Activated naive CD4-positive, alpha-beta T cell treated with anti-CD3 and anti-CD28 coated beads for 36 hours (primary cell): ENCODE measurements around the gene AURKB. TPM values are rescaled to one million over a fixed set of nuclear protein-coding genes. Genes with fewer than 3 reads are reported as not detected.
"Not testable (repeated sequence)": the region's sequence is repeated elsewhere in the genome, so short reads cannot be mapped to it uniquely, and the experiment has no call there.

ENCODE experiments used
- CTCF ChIA-PET: fragments of 350-600 bp; sonication (Branson Sonifier 250); formaldehyde crosslinking; loops from one replicate; lab custom pipeline; 2021; ENCODE audit warnings: antibody characterized with exemption; lab: Charles Lee
- DNase-seq: peaks from one replicate; pipeline ENCODE4 v3.0.0-alpha.2; 2020
- H3K27ac Mint-ChIP-seq: one replicate; pipeline ENCODE4 v1.8.0; 2021; ENCODE audit warnings: mild to moderate bottlenecking, mixed read lengths
- H3K27me3 Mint-ChIP-seq: one replicate; pipeline ENCODE4 v1.8.0; 2021; ENCODE audit warnings: low read depth, mixed read lengths
- H3K36me3 Mint-ChIP-seq: one replicate; pipeline ENCODE4 v1.8.0; 2021; ENCODE audit warnings: low read depth, mixed read lengths
- H3K4me1 Mint-ChIP-seq: one replicate; pipeline ENCODE4 v1.8.0; 2021; ENCODE audit warnings: low read depth, mixed read lengths
- H3K4me3 Mint-ChIP-seq: one replicate; pipeline ENCODE4 v1.8.0; 2021; ENCODE audit warnings: mild to moderate bottlenecking, moderate library complexity, mixed read lengths
- H3K9me3 Mint-ChIP-seq: one replicate; pipeline ENCODE4 v1.8.0; 2021; ENCODE audit warnings: mixed read lengths
- intact Hi-C: fragments of 100-400 bp; cut with micrococcal nuclease; formaldehyde crosslinking; loops from one replicate; pipeline ENCODE4 v1.15.1; 2023
- total RNA-seq, 2 experiments: library from RNA; stranded (reverse); gene quantifications; one replicate each; pipeline ENCODE4 v1.2.3, GENCODE V29; 2021

AURKB gene
- 100 to 1,000 TPM; 243 TPM for total RNA-seq

GRCh38 chr17:8209907-8210760 lies at the start of gene AURKB:
AURKB (minus strand) TSS chr17:8210575; CDS start chr17:8210224, 351 bp downstream.
- H3K9me3 Mint-ChIP-seq = no peaks in the 10 kb centered on the region
- DNase-seq = peak; percentile 98
- peaks cover 45% of the 10 kb centered on the region for H3K36me3 Mint-ChIP-seq
- intact Hi-C loops = loop anchor here (1.0 kb wide), 3 partner anchors 10 to 18 kb away; no protein-coding TSS in a partner anchor
- H3K27ac Mint-ChIP-seq = peak within 1 kb of the TSS; percentile 94
- peaks cover 16% of the 10 kb centered on the region for H3K4me1 Mint-ChIP-seq
- CTCF ChIA-PET = interaction anchor here (0.6 to 1.8 kb wide), 5 partner anchors 11 to 91 kb away, joined by 3 to 7 read pairs (median 3); no protein-coding TSS in a partner anchor
- H3K4me3 Mint-ChIP-seq = peak within 1 kb of the TSS; percentile 99
- no peaks in the 10 kb centered on the region for H3K27me3 Mint-ChIP-seq

DNA sequence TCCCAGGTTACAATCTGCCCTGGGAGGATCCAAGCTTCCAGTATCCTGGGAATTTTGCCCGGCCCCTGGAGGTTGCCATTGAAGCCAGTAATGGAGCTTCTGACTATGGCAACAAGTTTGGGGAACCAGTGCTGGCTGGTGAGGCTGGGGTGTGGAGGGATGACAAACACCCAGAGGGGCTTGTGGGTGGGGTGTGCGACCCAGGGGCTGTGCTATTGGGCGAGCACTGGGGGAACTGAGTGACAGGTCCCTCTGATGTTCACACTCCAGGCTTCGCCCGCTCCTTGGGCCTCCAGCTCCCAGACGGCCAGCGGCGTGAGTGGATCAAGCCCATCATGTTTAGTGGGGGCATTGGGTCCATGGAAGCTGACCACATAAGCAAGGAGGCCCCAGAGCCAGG lies 47.4 kb upstream of the AURKB start:
- H3K9me3 Mint-ChIP-seq = no peaks in the 10 kb centered on the region
- DNase-seq = no peak
- H3K36me3 Mint-ChIP-seq = peaks cover 44% of the 10 kb centered on the region
- CTCF ChIA-PET = no interaction called here
- no peak overlapping the region for H3K27ac Mint-ChIP-seq
- no peaks in the 10 kb centered on the region for H3K27me3 Mint-ChIP-seq
- intact Hi-C loops = no loop called here
- no peak overlapping the region for H3K4me3 Mint-ChIP-seq
- H3K4me1 Mint-ChIP-seq = no peaks in the 10 kb centered on the region

DNA sequence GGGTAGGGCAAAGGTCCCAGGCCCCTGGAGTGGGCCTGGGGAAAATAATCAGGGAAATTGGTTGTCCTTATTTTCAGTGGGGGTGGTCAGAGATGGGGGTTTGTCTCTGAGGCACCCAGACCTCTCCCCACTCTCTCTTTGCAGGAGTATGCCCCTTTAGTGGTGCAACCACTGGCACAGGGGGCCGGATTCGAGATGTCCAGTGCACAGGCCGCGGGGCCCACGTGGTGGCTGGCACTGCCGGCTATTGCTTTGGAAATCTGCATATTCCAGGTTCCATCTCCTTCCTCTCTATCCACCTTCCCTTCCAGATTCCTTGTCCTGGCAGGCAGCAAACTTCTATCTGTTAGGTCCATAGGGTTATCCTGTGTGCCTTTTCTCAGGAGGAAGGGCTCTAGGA lies 46.3 kb upstream of the AURKB start:
- Mint-ChIP-seq H3K27ac (no peak overlapping the region), H3K9me3 (no peaks in the 10 kb centered on the region), H3K4me3 (no peak overlapping the region), H3K36me3 (peaks cover 37% of the 10 kb centered on the region), H3K27me3 (no peaks in the 10 kb centered on the region), H3K4me1 (no peaks in the 10 kb centered on the region)
- intact Hi-C loops = no loop called here
- CTCF ChIA-PET = no interaction called here
- no peak for DNase-seq

GRCh38 chr17:8256291-8256690 lies 45.9 kb upstream of the AURKB start:
- CTCF ChIA-PET = no interaction called here
- intact Hi-C loops = no loop called here
- H3K4me3 Mint-ChIP-seq = no peak overlapping the region
- H3K36me3 Mint-ChIP-seq = peaks cover 36% of the 10 kb centered on the region
- no peaks in the 10 kb centered on the region for H3K9me3 Mint-ChIP-seq
- no peak overlapping the region for H3K27ac Mint-ChIP-seq
- H3K27me3 Mint-ChIP-seq = no peaks in the 10 kb centered on the region
- DNase-seq = no peak
- H3K4me1 Mint-ChIP-seq = no peaks in the 10 kb centered on the region

DNA sequence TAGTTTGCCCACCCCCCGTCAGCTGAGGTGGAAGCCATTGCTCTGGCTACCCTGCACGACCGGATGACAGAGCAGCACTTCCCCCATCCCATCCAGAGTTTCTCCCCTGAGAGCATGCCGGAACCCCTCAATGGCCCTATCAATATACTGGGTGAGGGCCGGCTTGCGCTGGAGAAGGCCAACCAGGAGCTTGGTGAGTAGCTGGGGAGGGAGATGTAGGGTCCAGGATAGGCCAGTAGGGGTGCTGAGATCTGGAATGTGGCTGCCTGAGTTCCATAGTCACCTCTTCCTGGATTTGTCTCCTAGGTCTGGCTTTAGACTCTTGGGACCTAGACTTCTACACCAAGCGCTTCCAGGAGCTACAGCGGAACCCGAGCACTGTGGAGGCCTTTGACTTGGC lies 45.1 kb upstream of the AURKB start:
- H3K9me3 Mint-ChIP-seq = no peaks in the 10 kb centered on the region
- peaks cover 3% of the 10 kb centered on the region for H3K4me1 Mint-ChIP-seq
- H3K36me3 Mint-ChIP-seq = peaks cover 33% of the 10 kb centered on the region
- no peak for DNase-seq
- CTCF ChIA-PET = no interaction called here
- intact Hi-C loops = no loop called here
- no peak overlapping the region for H3K4me3 Mint-ChIP-seq
- no peaks in the 10 kb centered on the region for H3K27me3 Mint-ChIP-seq
- H3K27ac Mint-ChIP-seq = no peak overlapping the region

DNA sequence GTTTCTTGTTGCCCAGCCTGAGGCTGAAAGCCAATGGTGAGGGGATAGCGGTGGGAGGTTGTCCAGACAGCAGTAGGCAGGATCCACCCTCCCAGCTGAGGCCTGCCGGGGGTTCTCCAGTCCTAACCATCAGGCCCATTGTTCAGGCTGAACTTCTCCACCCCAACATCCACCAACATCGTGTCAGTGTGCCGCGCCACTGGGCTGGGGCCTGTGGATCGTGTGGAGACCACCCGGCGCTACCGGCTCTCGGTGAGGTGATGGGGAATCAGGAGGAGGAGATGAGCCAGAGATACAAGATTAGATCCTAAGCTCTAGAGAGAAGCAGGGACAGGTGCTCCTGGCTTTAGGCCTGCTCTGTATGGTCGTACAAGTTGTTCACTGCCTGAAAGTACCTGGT lies 44.5 kb upstream of the AURKB start:
- Mint-ChIP-seq H3K9me3 (no peaks in the 10 kb centered on the region), H3K27ac (no peak overlapping the region), H3K36me3 (peaks cover 35% of the 10 kb centered on the region), H3K4me3 (no peak overlapping the region), H3K27me3 (no peaks in the 10 kb centered on the region), H3K4me1 (peaks cover 9% of the 10 kb centered on the region)
- intact Hi-C loops = no loop called here
- CTCF ChIA-PET = no interaction called here
- no peak for DNase-seq

- no peak overlapping the region for H3K4me3 Mint-ChIP-seq
- peaks cover 10% of the 10 kb centered on the region for H3K4me1 Mint-ChIP-seq
- CTCF ChIA-PET = no interaction called here
- H3K27me3 Mint-ChIP-seq = no peaks in the 10 kb centered on the region
- H3K9me3 Mint-ChIP-seq = no peaks in the 10 kb centered on the region
- peaks cover 35% of the 10 kb centered on the region for H3K36me3 Mint-ChIP-seq
- no peak overlapping the region for H3K27ac Mint-ChIP-seq
- no peak for DNase-seq
- intact Hi-C loops = no loop called here
Measured at GRCh38 chr17:8253801-8254200, 43.4 kb upstream of the AURKB start.

- Mint-ChIP-seq H3K36me3 (peaks cover 31% of the 10 kb centered on the region), H3K4me1 (peaks cover 13% of the 10 kb centered on the region)
- H3K27ac Mint-ChIP-seq, H3K27me3 Mint-ChIP-seq, H3K9me3 Mint-ChIP-seq, H3K4me3 Mint-ChIP-seq, intact Hi-C loops, DNase-seq: not testable (repeated sequence)
- CTCF ChIA-PET = interaction anchor here (0.6 to 1.2 kb wide), 2 partner anchors 8 to 20 kb away, joined by 4 to 5 read pairs; no protein-coding TSS in a partner anchor
Measured at GRCh38 chr17:8251411-8251810, 41.0 kb upstream of the AURKB start.

DNA sequence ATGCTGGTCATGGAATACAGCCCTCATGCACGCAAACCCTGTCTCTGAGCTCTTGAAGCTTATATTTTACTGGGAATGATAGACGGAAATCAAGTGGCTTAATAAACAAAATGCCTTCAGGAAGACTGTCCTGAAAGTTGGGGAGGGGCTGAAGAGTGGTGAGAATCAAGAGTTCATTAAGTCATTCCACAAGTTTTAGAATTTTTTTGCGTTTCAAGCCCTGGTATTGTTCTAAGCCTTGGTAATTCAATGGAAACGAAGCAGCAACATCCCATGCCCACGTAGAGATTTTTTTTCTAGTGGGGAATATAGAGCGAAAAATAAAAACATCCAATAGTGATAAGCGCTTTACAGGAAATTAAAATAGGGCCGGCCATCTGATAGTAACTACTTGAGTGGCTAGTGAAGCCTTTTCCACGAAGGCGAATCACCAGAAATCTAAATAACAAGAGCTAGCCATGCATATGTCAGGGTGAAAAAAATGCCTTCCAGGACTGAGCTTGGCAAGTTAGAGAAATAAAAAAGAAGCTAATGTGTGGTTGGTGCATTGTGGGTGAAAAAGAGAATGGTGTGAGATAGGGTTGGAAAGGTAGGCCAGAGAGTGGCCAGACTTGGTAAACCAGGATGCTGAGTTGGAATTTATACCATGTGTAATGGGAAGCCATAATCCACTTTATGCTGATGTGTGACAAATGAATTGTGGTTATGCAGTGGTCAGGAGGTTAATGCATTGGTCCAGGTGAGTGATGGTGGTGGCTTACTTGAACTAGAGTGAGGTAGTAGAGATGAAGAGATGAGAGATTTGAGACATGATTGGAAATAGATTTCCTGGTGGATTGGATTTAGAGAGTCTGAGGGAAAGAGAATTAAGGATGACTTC lies 39.5 kb upstream of the AURKB start:
- H3K9me3 Mint-ChIP-seq = peaks cover 1% of the 10 kb centered on the region
- no peaks in the 10 kb centered on the region for H3K27me3 Mint-ChIP-seq
- peaks cover 28% of the 10 kb centered on the region for H3K4me1 Mint-ChIP-seq
- CTCF ChIA-PET = interaction anchor here (0.6 to 6.6 kb wide), 6 partner anchors 13 to 131 kb away, joined by 3 to 55 read pairs (median 4); partner anchors contain the start of genes ALOXE3 and SLC25A35
- peak overlapping the region; percentile 99 for H3K4me3 Mint-ChIP-seq
- peaks cover 27% of the 10 kb centered on the region for H3K36me3 Mint-ChIP-seq
- DNase-seq = no peak
- intact Hi-C loops = loop anchor here (1.0 to 5.0 kb wide), 7 partner anchors 38 to 495 kb away; partner anchors contain the start of genes CNTROB, RANGRF and TRAPPC1
- peak overlapping the region; percentile 100 for H3K27ac Mint-ChIP-seq

DNA sequence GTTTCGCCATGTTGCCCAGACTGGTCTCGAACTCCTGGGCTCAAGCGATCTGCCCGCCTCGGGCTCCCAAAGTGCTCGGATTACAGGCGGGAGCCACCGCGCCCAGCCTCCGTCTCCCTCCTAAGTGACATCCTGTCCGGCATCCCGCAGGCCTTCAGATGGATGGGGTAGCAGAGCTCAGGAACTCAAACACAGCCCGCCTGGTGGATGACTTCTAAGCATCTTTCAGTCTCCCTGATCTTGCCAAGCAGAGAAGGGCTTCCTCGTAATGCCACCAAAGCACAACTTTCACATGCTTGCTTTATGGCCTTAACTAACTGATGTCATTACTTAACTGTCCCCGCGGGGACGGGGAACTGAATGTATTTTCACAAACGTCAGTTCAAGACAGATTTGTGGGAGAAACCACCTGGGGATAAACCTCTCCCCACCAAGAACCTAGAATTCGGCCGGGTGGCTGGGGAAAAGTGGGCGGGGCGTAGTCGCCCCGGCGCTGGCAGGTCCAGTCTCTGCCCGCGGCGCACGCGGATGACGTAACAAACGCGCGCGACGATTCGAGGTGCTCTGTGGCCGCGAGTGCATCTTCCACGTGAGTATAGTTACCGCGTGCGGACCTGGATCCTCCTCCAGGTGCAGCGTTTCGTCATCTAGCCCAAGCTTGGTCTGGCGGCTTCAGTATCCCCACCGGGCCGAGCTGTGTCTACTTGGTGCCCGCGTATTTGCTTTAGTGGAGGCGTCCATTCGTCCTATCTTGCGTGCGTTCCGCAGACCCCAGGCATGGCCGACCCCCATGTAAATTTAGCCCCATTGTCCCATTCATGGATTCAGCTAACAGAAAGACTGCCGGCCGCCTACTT lies 38.6 kb upstream of the AURKB start, which contains the start of gene PFAS:
PFAS (plus strand) TSS at position 539 of the 857 bp plus-strand sequence. CDS start 4,649 bp downstream, outside the sequence.
- H3K4me3 Mint-ChIP-seq = peak within 1 kb of the TSS; percentile 99
- peaks cover 30% of the 10 kb centered on the region for H3K36me3 Mint-ChIP-seq
- H3K4me1 Mint-ChIP-seq = peaks cover 37% of the 10 kb centered on the region
- peak; percentile 97 for DNase-seq
- CTCF ChIA-PET = interaction anchor here (0.6 to 6.6 kb wide), 6 partner anchors 13 to 130 kb away, joined by 3 to 55 read pairs (median 4); partner anchors contain the start of genes ALOXE3 and SLC25A35
- peak within 1 kb of the TSS; percentile 100 for H3K27ac Mint-ChIP-seq
- H3K9me3 Mint-ChIP-seq = peaks cover 2% of the 10 kb centered on the region
- intact Hi-C loops = loop anchor here (1.0 to 5.0 kb wide), 11 partner anchors 27 to 496 kb away; partner anchors contain the start of genes CNTROB, RANGRF, RPL26 and TRAPPC1
- H3K27me3 Mint-ChIP-seq = no peaks in the 10 kb centered on the region

GRCh38 chr17:8244768-8245167 lies 34.4 kb upstream of the AURKB start:
- peaks cover 2% of the 10 kb centered on the region for H3K9me3 Mint-ChIP-seq
- peaks cover 34% of the 10 kb centered on the region for H3K36me3 Mint-ChIP-seq
- no peaks in the 10 kb centered on the region for H3K27me3 Mint-ChIP-seq

More at GRCh38 chr17:8244768-8245167, 34.4 kb upstream of the AURKB start:
- no peak for DNase-seq
- Mint-ChIP-seq H3K4me3 (no peak overlapping the region), H3K4me1 (peaks cover 44% of the 10 kb centered on the region), H3K27ac (peak overlapping the region; percentile 93)
- CTCF ChIA-PET = interaction anchor here (0.9 to 6.6 kb wide), 3 partner anchors 9 to 21 kb away, joined by 4 to 55 read pairs (median 6); no protein-coding TSS in a partner anchor
- intact Hi-C loops = loop anchor here (5.0 kb wide), 1 partner anchor 312 kb away; the partner anchor contains the start of genes CNTROB and TRAPPC1
